ENCODE measurements around the gene ZNF160. TPM values are rescaled to one million over a fixed set of nuclear protein-coding genes. Genes with fewer than 3 reads are reported as not detected.

ZNF160 gene
- total and polyA plus RNA-seq, 9 of the 15 experiments (the other 6 are each of a cell fraction or from before 2014, with no cell fraction given): 3.6 to 22.1 (median 11.8) TPM

DNA sequence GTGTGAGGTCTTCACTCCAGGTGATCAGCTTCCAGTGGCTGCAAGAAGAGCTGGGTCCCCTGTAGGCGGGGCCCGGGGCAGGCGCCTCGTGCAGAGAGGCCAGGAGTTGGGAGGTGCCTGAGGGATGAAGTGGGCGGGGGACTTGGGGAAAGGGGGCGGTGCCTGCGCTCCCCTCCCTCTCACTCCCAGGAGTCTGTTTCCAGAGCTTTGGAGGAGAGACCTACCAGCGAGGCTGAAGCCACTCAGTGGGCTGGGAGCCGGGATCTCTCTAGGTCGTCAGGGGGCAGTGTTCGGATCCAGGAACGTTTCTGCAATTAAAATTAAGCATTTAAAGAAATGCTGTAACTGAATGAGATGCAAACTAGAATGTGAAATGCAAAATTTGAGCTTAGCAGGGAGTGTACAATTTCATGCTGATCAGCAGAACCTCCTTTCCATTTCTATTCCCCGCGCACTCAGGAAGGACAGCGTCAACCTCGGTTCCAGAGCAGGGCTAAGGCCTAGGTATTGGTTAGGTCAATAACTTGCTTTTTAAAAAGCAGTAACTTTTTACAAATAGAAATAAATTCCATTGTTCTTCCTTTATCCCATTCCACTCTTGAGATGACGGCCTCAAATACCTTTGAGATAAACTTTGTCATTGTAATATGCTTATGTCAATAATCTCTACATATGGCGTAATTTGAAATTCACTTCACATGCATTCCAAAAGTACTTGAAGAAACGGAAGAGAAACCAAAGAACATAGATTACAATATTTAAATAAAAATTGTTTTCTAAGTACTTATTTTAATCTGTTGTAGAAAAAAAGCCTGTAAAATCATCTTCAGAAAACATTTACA, 11.6 kb downstream of the ZNF160 start:
- BruUV-seq (replicated peaks): no TSS peak
- no peaks in the 10 kb centered on the region for H3K9me3 ChIP-seq (replicated peaks; ENCODE audit: control insufficient read depth, insufficient read depth, low read depth, low read length)
- peaks cover 21% of the 10 kb centered on the region for H3K79me2 ChIP-seq (ENCODE audit: control insufficient read depth, insufficient read depth, low read length)
- no peak overlapping the region for H3K27ac ChIP-seq (ENCODE audit: extremely low read depth, low read depth, low read length)
- no peak overlapping the region for H3K9ac ChIP-seq (ENCODE audit: insufficient read depth in 1 of 2, low read depth in 2 of 2, low read length in 2 of 2)
- no peaks in the 10 kb centered on the region for H3K9me1 ChIP-seq (ENCODE audit: control insufficient read depth, insufficient read depth, low read length)
- DNase-seq (ENCODE audit: extremely low read depth in 1 of 4, low spot score in 3 of 4) (peak in 2 of 4 experiments; percentile 35 to 37), ATAC-seq (no peak), FAIRE-seq (no peak)
- WGBS (ENCODE audit: insufficient coverage, low coverage, missing lambda C conversion rate): 90% methylated on average over 16 of the region's 19 CpGs
- peaks cover 60% of the 10 kb centered on the region for H3K36me3 ChIP-seq (ENCODE audit: control insufficient read depth, insufficient read depth, low read length)
- no peak overlapping the region for H3K4me2 ChIP-seq (ENCODE audit: insufficient read depth, low read length)
- CTCF ChIA-PET (ENCODE audit: low intra/inter-chr PET ratio): interaction anchor here (0.8 kb wide), 1 partner anchor 735 kb away, joined by 4 read pairs; no protein-coding TSS in a partner anchor
- POLR2A ChIA-PET: no interaction called here
- intact Hi-C loops (cut with micrococcal nuclease): no loop called here
- H3K4me3 ChIP-seq: no peak overlapping the region
- H2AFZ ChIP-seq (ENCODE audit: low read depth, low read length): no peak overlapping the region
- no peaks in the 10 kb centered on the region for H3K4me1 ChIP-seq (replicated peaks in 1 of 2; ENCODE audit: control insufficient read depth in 2 of 2, insufficient read depth in 2 of 2, low read length in 2 of 2)
- in situ Hi-C loops (cut with MboI): no loop called here
- H3K27me3 ChIP-seq (ENCODE audit: control insufficient read depth in 2 of 2, insufficient read depth in 2 of 2, low read length in 2 of 2): no peaks in the 10 kb centered on the region
- no peaks in the 10 kb centered on the region for H4K20me1 ChIP-seq (replicated peaks; ENCODE audit: control insufficient read depth, insufficient read depth, low read length)
- TF ChIP-seq, protein P1, sequence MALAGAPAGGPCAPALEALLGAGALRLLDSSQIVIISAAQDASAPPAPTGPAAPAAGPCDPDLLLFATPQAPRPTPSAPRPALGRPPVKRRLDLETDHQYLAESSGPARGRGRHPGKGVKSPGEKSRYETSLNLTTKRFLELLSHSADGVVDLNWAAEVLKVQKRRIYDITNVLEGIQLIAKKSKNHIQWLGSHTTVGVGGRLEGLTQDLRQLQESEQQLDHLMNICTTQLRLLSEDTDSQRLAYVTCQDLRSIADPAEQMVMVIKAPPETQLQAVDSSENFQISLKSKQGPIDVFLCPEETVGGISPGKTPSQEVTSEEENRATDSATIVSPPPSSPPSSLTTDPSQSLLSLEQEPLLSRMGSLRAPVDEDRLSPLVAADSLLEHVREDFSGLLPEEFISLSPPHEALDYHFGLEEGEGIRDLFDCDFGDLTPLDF (CRISPR knock-in tag; IDR thresholded peaks at IDR 0.05): no peak
- TF ChIP-seq POLR3G (IDR thresholded peaks at IDR 0.05; ENCODE audit: extremely low read depth, insufficient read length, insufficient replicate concordance): no peak
- no peak for TF ChIP-seq SP1 (CRISPR knock-in tag; IDR thresholded peaks at IDR 0.05)
- TF ChIP-seq, protein P2, sequence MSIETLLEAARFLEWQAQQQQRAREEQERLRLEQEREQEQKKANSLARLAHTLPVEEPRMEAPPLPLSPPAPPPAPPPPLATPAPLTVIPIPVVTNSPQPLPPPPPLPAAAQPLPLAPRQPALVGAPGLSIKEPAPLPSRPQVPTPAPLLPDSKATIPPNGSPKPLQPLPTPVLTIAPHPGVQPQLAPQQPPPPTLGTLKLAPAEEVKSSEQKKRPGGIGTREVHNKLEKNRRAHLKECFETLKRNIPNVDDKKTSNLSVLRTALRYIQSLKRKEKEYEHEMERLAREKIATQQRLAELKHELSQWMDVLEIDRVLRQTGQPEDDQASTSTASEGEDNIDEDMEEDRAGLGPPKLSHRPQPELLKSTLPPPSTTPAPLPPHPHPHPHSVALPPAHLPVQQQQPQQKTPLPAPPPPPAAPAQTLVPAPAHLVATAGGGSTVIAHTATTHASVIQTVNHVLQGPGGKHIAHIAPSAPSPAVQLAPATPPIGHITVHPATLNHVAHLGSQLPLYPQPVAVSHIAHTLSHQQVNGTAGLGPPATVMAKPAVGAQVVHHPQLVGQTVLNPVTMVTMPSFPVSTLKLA (conservative IDR thresholded peaks at IDR 0.05): no peak
- TF ChIP-seq, protein P3, sequence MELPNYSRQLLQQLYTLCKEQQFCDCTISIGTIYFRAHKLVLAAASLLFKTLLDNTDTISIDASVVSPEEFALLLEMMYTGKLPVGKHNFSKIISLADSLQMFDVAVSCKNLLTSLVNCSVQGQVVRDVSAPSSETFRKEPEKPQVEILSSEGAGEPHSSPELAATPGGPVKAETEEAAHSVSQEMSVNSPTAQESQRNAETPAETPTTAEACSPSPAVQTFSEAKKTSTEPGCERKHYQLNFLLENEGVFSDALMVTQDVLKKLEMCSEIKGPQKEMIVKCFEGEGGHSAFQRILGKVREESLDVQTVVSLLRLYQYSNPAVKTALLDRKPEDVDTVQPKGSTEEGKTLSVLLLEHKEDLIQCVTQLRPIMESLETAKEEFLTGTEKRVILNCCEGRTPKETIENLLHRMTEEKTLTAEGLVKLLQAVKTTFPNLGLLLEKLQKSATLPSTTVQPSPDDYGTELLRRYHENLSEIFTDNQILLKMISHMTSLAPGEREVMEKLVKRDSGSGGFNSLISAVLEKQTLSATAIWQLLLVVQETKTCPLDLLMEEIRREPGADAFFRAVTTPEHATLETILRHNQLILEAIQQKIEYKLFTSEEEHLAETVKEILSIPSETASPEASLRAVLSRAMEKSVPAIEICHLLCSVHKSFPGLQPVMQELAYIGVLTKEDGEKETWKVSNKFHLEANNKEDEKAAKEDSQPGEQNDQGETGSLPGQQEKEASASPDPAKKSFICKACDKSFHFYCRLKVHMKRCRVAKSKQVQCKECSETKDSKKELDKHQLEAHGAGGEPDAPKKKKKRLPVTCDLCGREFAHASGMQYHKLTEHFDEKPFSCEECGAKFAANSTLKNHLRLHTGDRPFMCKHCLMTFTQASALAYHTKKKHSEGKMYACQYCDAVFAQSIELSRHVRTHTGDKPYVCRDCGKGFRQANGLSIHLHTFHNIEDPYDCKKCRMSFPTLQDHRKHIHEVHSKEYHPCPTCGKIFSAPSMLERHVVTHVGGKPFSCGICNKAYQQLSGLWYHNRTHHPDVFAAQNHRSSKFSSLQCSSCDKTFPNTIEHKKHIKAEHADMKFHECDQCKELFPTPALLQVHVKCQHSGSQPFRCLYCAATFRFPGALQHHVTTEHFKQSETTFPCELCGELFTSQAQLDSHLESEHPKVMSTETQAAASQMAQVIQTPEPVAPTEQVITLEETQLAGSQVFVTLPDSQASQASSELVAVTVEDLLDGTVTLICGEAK (IDR thresholded peaks at IDR 0.05): no peak
- TF ChIP-seq, protein P3 (CRISPR knock-in tag; IDR thresholded peaks at IDR 0.05): no peak
- no peak for TF ChIP-seq FOXJ2 (tag; IDR thresholded peaks at IDR 0.05)
- TF ChIP-seq KLF16 (IDR thresholded peaks at IDR 0.05): no peak

All from K562 (cell line).